GM12878 (cell line): ENCODE data around the gene SINHCAF. TPM values are rescaled to one million over a fixed set of nuclear protein-coding genes. Genes with fewer than 3 reads are reported as not detected.
A peak's percentile ranks its signal among the peaks of the same experiment; 100 is the strongest.

ENCODE experiments used
- ATAC-seq: fragments of 200-7000 bp; cut with Tn5 transposase; 3 replicates; pipeline ENCODE4 v1.9.1; 2020; ENCODE audit warnings: mild to moderate bottlenecking, moderate library complexity
- BruUV-seq: library from RNA; stranded (reverse); fragments of 400-500 nt; replicated peaks from 2 replicates; lab custom pipeline; 2021; lab: Mats Ljungman, UMichigan
- CTCF ChIA-PET: fragments of 300-600 bp; sonication (Branson Sonifier 250); formaldehyde crosslinking; extraction: SDS; loops from one replicate; lab custom pipeline; 2021; ENCODE audit warnings: inconsistent platforms; lab: Yijun Ruan, JAX
- POLR2A ChIA-PET: fragments of 350-600 bp; formaldehyde crosslinking; extraction: SDS; loops from one replicate; lab custom pipeline; 2021; ENCODE audit warnings: inconsistent platforms; lab: Charles Lee
- RAD21 ChIA-PET: fragments of 300-600 bp; sonication (Branson Sonifier 250); formaldehyde crosslinking; loops from one replicate; lab custom pipeline; 2023; ENCODE audit warnings: antibody characterized with exemption; ENCODE audit not compliant: unreplicated experiment; lab: Charles Lee
- SMC1A ChIA-PET: fragments of 300-600 bp; sonication (Branson Sonifier 250); formaldehyde crosslinking; loops from one replicate; lab custom pipeline; 2023; ENCODE audit not compliant: unreplicated experiment, uncharacterized antibody; lab: Charles Lee
- DNase-seq: peaks from one replicate; pipeline ENCODE4 v3.0.0-alpha.2; 2011; ENCODE audit warnings: low read depth, low spot score
- FAIRE-seq: peaks from 3 replicates; lab custom pipeline; 2011; peaks lifted over from hg19 to GRCh38; lab: Jason Lieb, UNC
- H2AFZ ChIP-seq: 2 replicates; pipeline ENCODE4 v1.6.0; 2011; ENCODE audit warnings: low read depth, low read length, control low read depth; ENCODE audit not compliant: control insufficient read depth
- H3K27ac ChIP-seq: 2 replicates; pipeline ENCODE4 v1.5.1; 2011; ENCODE audit warnings: control low read depth; ENCODE audit not compliant: control insufficient read depth, insufficient read depth
- H3K27me3 ChIP-seq, 2 experiments: replicated peaks in 1 of 2; 2 replicates each; pipeline versions ENCODE4 v1.6.0 to v1.6.1; 2011; ENCODE audit warnings: low read length in 1 of 2; ENCODE audit not compliant: control insufficient read depth in 2 of 2, insufficient read depth in 2 of 2
- H3K36me3 ChIP-seq, 2 experiments: 2 replicates each; pipeline ENCODE4 v1.5.1; 2011; ENCODE audit warnings: low read length in 1 of 2; ENCODE audit not compliant: control insufficient read depth in 2 of 2, insufficient read depth in 2 of 2
- H3K4me1 ChIP-seq: 2 replicates; pipeline ENCODE4 v1.6.1; 2011; ENCODE audit warnings: mild to moderate bottlenecking, low read length, moderate library complexity, mixed read lengths; ENCODE audit not compliant: control insufficient read depth, insufficient read depth
- H3K4me2 ChIP-seq: 2 replicates; pipeline ENCODE4 v1.6.0; 2011; ENCODE audit warnings: control low read depth; ENCODE audit not compliant: control insufficient read depth, insufficient read depth
- H3K4me3 ChIP-seq: fragments of 200-600 bp; sonication (generic); 2 replicates; pipeline ENCODE4 v1.5.1; 2016
- H3K79me2 ChIP-seq: 2 replicates; pipeline ENCODE4 v1.6.0; 2011; ENCODE audit warnings: low read length; ENCODE audit not compliant: control insufficient read depth, insufficient read depth
- H3K9ac ChIP-seq: 2 replicates; pipeline ENCODE4 v1.8.0; 2011; ENCODE audit warnings: low read length, control low read depth, mixed read lengths; ENCODE audit not compliant: control insufficient read depth, insufficient read depth
- H3K9me3 ChIP-seq: replicated peaks from 3 replicates; pipeline ENCODE4 v1.5.1; 2011; ENCODE audit warnings: mild to moderate bottlenecking, low read length; ENCODE audit not compliant: control insufficient read depth, insufficient read depth
- H4K20me1 ChIP-seq: 2 replicates; pipeline ENCODE4 v1.6.0; 2011; ENCODE audit not compliant: control insufficient read depth, insufficient read depth
- CHD2 ChIP-seq: IDR thresholded peaks from 2 replicates; pipeline ENCODE4 v1.6.1; 2011; ENCODE audit warnings: low read depth, low read length, improper control_type of control experiment, borderline replicate concordance
- CREM ChIP-seq: IDR thresholded peaks from 2 replicates; pipeline ENCODE4 v1.6.1; 2014; ENCODE audit warnings: antibody characterized with exemption, low read depth
- DPF2 ChIP-seq: fragments of 450-650 bp; IDR thresholded peaks from 2 replicates; pipeline ENCODE4 v1.6.1; 2017; ENCODE audit warnings: mild to moderate bottlenecking
- E2F4 ChIP-seq: IDR thresholded peaks from 2 replicates; pipeline ENCODE4 v1.6.1; 2012; ENCODE audit warnings: low read depth, low read length, improper control_type of control experiment
- E2F8 ChIP-seq: fragments of 450-650 bp; IDR thresholded peaks from 2 replicates; pipeline ENCODE4 v1.6.1; 2018; ENCODE audit warnings: mild to moderate bottlenecking, low read depth, moderate library complexity; ENCODE audit not compliant: partially characterized antibody
- EED ChIP-seq: sonication (generic); IDR thresholded peaks from 2 replicates; pipeline ENCODE4 v1.6.1; 2016; ENCODE audit warnings: antibody characterized with exemption, low read depth
- ELK1 ChIP-seq: IDR thresholded peaks from 2 replicates; pipeline ENCODE4 v1.6.1; 2012; ENCODE audit warnings: low read depth, low read length, improper control_type of control experiment
- HCFC1 ChIP-seq: fragments of 150-350 bp; IDR thresholded peaks from 2 replicates; pipeline ENCODE4 v1.6.1; 2014; ENCODE audit warnings: low read length
- HDGF ChIP-seq: fragments of 450-650 bp; IDR thresholded peaks from 2 replicates; pipeline ENCODE4 v1.6.1; 2016; ENCODE audit warnings: antibody characterized with exemption
- MLLT1 ChIP-seq: fragments of 450-650 bp; IDR thresholded peaks from 2 replicates; pipeline ENCODE4 v1.6.1; 2016; ENCODE audit warnings: mild to moderate bottlenecking
- NFXL1 ChIP-seq: fragments of 450-650 bp; IDR thresholded peaks from 2 replicates; pipeline ENCODE4 v1.6.1; 2017; ENCODE audit warnings: antibody characterized with exemption, mild to moderate bottlenecking, borderline replicate concordance
- NFYB ChIP-seq: IDR thresholded peaks from 2 replicates; pipeline ENCODE4 v1.6.1; 2011; ENCODE audit warnings: low read depth, mild to moderate bottlenecking, low read length, improper control_type of control experiment, moderate library complexity; ENCODE audit not compliant: insufficient read depth
- NR2C2 ChIP-seq: IDR thresholded peaks from 2 replicates; pipeline ENCODE4 v1.6.1; 2011; ENCODE audit warnings: borderline replicate concordance, low read depth; ENCODE audit not compliant: control insufficient read depth, insufficient read length
- POLR2AphosphoS5 ChIP-seq: IDR thresholded peaks from 2 replicates; pipeline ENCODE4 v1.6.1; 2011; ENCODE audit warnings: mild to moderate bottlenecking, low read length, inconsistent platforms
- POU2F2 ChIP-seq: IDR thresholded peaks from 3 replicates; pipeline ENCODE4 v1.6.1; 2011; ENCODE audit warnings: low read depth, mild to moderate bottlenecking, low read length, borderline replicate concordance
- SUPT20H ChIP-seq: IDR thresholded peaks from 2 replicates; pipeline ENCODE4 v1.6.1; 2011; ENCODE audit warnings: low read depth, mild to moderate bottlenecking, low read length, moderate library complexity, borderline replicate concordance; ENCODE audit not compliant: control insufficient read depth
- WGBS: methylation state at CpG from one replicate; pipeline ENCODE4 v1.1.6; 2016; ENCODE audit warnings: low lambda C conversion rate; ENCODE audit not compliant: insufficient replicate concordance, insufficient coverage; ENCODE audit errors: missing lambda C conversion rate; 5-methylcytosine and 5-hydroxymethylcytosine counted together
- in situ Hi-C: fragments of 300-500 bp; cut with MboI; formaldehyde crosslinking; loops from 9 replicates; pipeline ENCODE4 v1.14.3; 2018; ENCODE audit warnings: mixed read lengths
- intact Hi-C: fragments of 100-400 bp; cut with micrococcal nuclease; formaldehyde crosslinking; loops from one replicate; pipeline ENCODE4 v1.14.2; 2022; ENCODE audit not compliant: unreplicated experiment
- polyA plus RNA-seq, 11 experiments: library from polyadenylated mRNA; depleted of rRNA in 4 of 11; unstranded in 6 of 11; stranded (reverse) in 5 of 11; fragments of >200 nt; fragmentation: Nextera tagmentation in 4 of 11; fragmentation: Illumina TruSeq in 1 of 11; extraction: Ambion mirVana in 4 of 11; extraction: Trizol in 1 of 11; gene quantifications; 1 replicate in 1 of 11; 2 replicates in 10 of 11; pipeline versions ENCODE4 v1.2.1 to v1.2.3, GENCODE V29; 2011 to 2016; ENCODE audit warnings: inconsistent platforms in 2 of 11, missing spikeins in 2 of 11, low read depth in 1 of 11
- total RNA-seq, 4 experiments: library from RNA; depleted of rRNA in 3 of 4; stranded (reverse); fragments of >200 nt in 3 of 4; fragmentation: Illumina TruSeq in 1 of 4; extraction: Trizol in 1 of 4; gene quantifications; 2 replicates each; pipeline versions ENCODE4 v1.2.1 to v1.2.3, GENCODE V29; 2013 to 2021

SINHCAF gene
- total and polyA plus RNA-seq, 10 of the 15 experiments (the other 5 are each of a cell fraction or from before 2014, with no cell fraction given), result 60.4 to 156 (median 90.3) TPM

- FAIRE-seq (no peak), DNase-seq (no peak), ATAC-seq (peak; percentile 25)
- no peaks in the 10 kb centered on the region for H3K27me3 ChIP-seq
- peaks cover 11% of the 10 kb centered on the region; the same call in 1 of the 2 replicates for H3K4me1 ChIP-seq
- no peaks in the 10 kb centered on the region for H3K36me3 ChIP-seq
- H3K79me2 ChIP-seq, result peaks cover 75% of the 10 kb centered on the region
- H4K20me1 ChIP-seq, result no peaks in the 10 kb centered on the region
- ChIA-PET RAD21 (interaction anchor here (0.7 to 2.7 kb wide), 7 partner anchors 22 to 52 kb away, joined by 3 to 24 read pairs (median 4); no protein-coding TSS in a partner anchor), SMC1A (interaction anchor here (0.6 to 6.2 kb wide), 7 partner anchors 12 to 52 kb away, joined by 3 to 78 read pairs (median 3); no protein-coding TSS in a partner anchor), CTCF (interaction anchor here (3.1 to 5.0 kb wide), 2 partner anchors 25 to 52 kb away, joined by 11 to 26 read pairs; no protein-coding TSS in a partner anchor), POLR2A (interaction anchor here (1.5 to 4.1 kb wide), 2 partner anchors 25 to 38 kb away, joined by 5 to 42 read pairs; no protein-coding TSS in a partner anchor)
- H2AFZ ChIP-seq, result peak overlapping the region; percentile 62
- peak overlapping the region; percentile 85 for H3K4me2 ChIP-seq
- BruUV-seq, result no TSS peak
- WGBS, result 0% methylated on average over 27 of the region's 37 CpGs
- in situ Hi-C loops (no loop called here), intact Hi-C loops (loop anchor here (2.0 to 5.0 kb wide), 2 partner anchors 25 to 314 kb away; no protein-coding TSS in a partner anchor)
- H3K9ac ChIP-seq, result peak overlapping the region; percentile 89
- peak overlapping the region; percentile 95 for H3K27ac ChIP-seq
- H3K9me3 ChIP-seq, result no peaks in the 10 kb centered on the region
- peak overlapping the region; percentile 92 for H3K4me3 ChIP-seq
- TF ChIP-seq DPF2 (peak; percentile 98), CREM (peak; percentile 32; the same call in 1 of the 2 replicates), E2F8 (peak; percentile 16), EED (peak; percentile 49; the same call in 1 of the 2 replicates), SUPT20H (no peak), NFXL1 (no peak), HDGF (peak; percentile 88), POLR2AphosphoS5 (peak; percentile 52; the same call in 1 of the 2 replicates), CHD2 (peak; percentile 48; the same call in 1 of the 2 replicates), HCFC1 (no peak), NFYB (no peak), ELK1 (peak; percentile 5; the same call in 1 of the 2 replicates), E2F4 (no peak), POU2F2 (peak; percentile 58; the same call in 1 of the 3 replicates), NR2C2 (no peak), MLLT1 (peak; percentile 92)
Measured at GRCh38 chr12:31323391-31324115, 2.4 kb downstream of the SINHCAF start.
